ENCODE data around the gene FLOT1. TPM values are rescaled to one million over a fixed set of nuclear protein-coding genes. Genes with fewer than 3 reads are reported as not detected.

Gene FLOT1
- total RNA-seq, 1 donor from 2014 or later: 80.3 TPM

GRCh38 chr6:30681766-30682142 is 60.7 kb downstream of the FLOT1 start:
- H3K27ac Mint-ChIP-seq: no peak overlapping the region
- TF ChIP-seq EZH2 (IDR thresholded peaks at IDR 0.05): no peak
- peaks cover 70% of the 10 kb centered on the region for H3K79me2 ChIP-seq (ENCODE audit: low read depth)
- peaks cover 62% of the 10 kb centered on the region for H4K20me1 ChIP-seq (ENCODE audit: low read depth)
- H3K36me3 Mint-ChIP-seq: peaks cover 10% of the 10 kb centered on the region
- no peak for DNase-seq (ENCODE audit: low spot score)
- H3K9me3 Mint-ChIP-seq: no peaks in the 10 kb centered on the region
- peaks cover 9% of the 10 kb centered on the region for H3K27me3 Mint-ChIP-seq (ENCODE audit: insufficient read depth, low read depth)
- no peaks in the 10 kb centered on the region for H3K27me3 ChIP-seq
- H3K4me3 Mint-ChIP-seq: peak overlapping the region; percentile 87
- peak overlapping the region; percentile 97 for H3K4me2 ChIP-seq
- H3K27ac ChIP-seq: no peak overlapping the region
- H3K9ac ChIP-seq: no peak overlapping the region
- H3K9me3 ChIP-seq (ENCODE audit: low read depth): no peaks in the 10 kb centered on the region
- H3K4me1 Mint-ChIP-seq: peaks cover 67% of the 10 kb centered on the region
- H3K4me3 ChIP-seq: no peak overlapping the region
- peaks cover 60% of the 10 kb centered on the region for H3K4me1 ChIP-seq
- H3F3A ChIP-seq (ENCODE audit: low read depth): peaks cover 16% of the 10 kb centered on the region
- no peaks in the 10 kb centered on the region for H3K36me3 ChIP-seq
- H2AFZ ChIP-seq (replicated peaks): no peak overlapping the region

DNA sequence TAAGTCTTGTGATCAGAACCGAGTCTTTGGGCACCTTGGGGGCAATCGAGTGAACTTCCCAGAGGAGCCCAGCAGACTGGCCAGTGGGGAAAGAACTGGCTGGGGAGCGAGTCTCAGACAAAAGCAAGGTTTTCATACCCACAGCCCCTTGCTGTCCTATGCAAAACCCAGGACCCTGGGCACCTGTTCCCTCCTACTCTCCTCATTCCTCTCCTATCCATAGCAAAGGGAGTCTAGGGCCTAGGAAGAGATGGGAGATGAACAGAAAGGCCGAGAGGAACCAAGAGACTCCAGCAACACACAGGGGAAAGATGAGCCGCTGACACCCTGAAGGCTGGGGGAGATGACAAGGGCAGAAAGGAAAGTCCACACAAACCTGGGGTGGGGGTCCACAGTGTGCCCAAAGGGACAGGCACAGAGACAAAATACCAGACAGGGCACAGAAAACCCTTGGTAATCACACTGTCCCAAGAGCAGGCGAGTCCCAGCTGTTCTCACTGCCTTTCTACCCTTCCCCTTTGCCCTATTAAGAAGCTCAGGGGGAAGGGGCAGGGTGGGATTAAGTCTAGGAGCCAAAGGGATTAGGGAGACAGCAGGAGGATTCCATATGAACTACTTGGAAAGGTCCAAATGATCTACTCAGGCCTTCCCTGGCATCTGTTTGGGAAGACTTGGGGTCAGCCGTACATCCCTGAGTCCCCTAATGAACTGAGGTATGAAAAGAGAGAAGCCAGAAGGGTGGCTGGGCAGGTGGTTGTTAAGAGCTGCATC is 62.5 kb downstream of the FLOT1 start:
- Histone ChIP-seq H3K4me1 (peaks cover 46% of the 10 kb centered on the region), H3K79me2 (ENCODE audit: low read depth) (peaks cover 52% of the 10 kb centered on the region), H3F3A (ENCODE audit: low read depth) (peaks cover 15% of the 10 kb centered on the region), H3K4me2 (peak overlapping the region; percentile 75), H3K9me3 (ENCODE audit: low read depth) (no peaks in the 10 kb centered on the region), H3K4me3 (peak overlapping the region; percentile 21), H3K27ac (peak overlapping the region; percentile 5), H4K20me1 (ENCODE audit: low read depth) (peaks cover 62% of the 10 kb centered on the region), H3K9ac (no peak overlapping the region), H3K27me3 (no peaks in the 10 kb centered on the region), H3K36me3 (no peaks in the 10 kb centered on the region), H2AFZ (replicated peaks) (no peak overlapping the region)
- DNase-seq (ENCODE audit: low spot score): peak; percentile 75
- Mint-ChIP-seq H3K4me3 (peak overlapping the region; percentile 70), H3K27ac (peak overlapping the region; percentile 26), H3K27me3 (ENCODE audit: insufficient read depth, low read depth) (peaks cover 14% of the 10 kb centered on the region), H3K9me3 (no peaks in the 10 kb centered on the region), H3K36me3 (peaks cover 17% of the 10 kb centered on the region), H3K4me1 (peaks cover 54% of the 10 kb centered on the region)
- TF ChIP-seq EZH2phosphoT487 (IDR thresholded peaks at IDR 0.05): no peak
- no peak for TF ChIP-seq CTCF (IDR thresholded peaks at IDR 0.05)

- Histone ChIP-seq H3K9me3 (ENCODE audit: low read depth) (no peaks in the 10 kb centered on the region), H2AFZ (replicated peaks) (no peak overlapping the region), H3K4me2 (peak overlapping the region; percentile 75), H4K20me1 (ENCODE audit: low read depth) (peaks cover 56% of the 10 kb centered on the region), H3K4me3 (peak overlapping the region; percentile 21), H3K9ac (no peak overlapping the region), H3K27ac (no peak overlapping the region), H3K36me3 (no peaks in the 10 kb centered on the region), H3K27me3 (no peaks in the 10 kb centered on the region), H3K4me1 (peaks cover 40% of the 10 kb centered on the region), H3K79me2 (ENCODE audit: low read depth) (peaks cover 44% of the 10 kb centered on the region), H3F3A (ENCODE audit: low read depth) (peaks cover 15% of the 10 kb centered on the region)
- Mint-ChIP-seq H3K27me3 (ENCODE audit: insufficient read depth, low read depth) (peaks cover 12% of the 10 kb centered on the region), H3K9me3 (no peaks in the 10 kb centered on the region), H3K4me1 (peaks cover 48% of the 10 kb centered on the region), H3K36me3 (peaks cover 17% of the 10 kb centered on the region), H3K27ac (no peak overlapping the region), H3K4me3 (peak overlapping the region; percentile 66)
- peak; percentile 87 for DNase-seq (ENCODE audit: low spot score)
- TF ChIP-seq EZH2phosphoT487 (IDR thresholded peaks at IDR 0.05): no peak
- peak; percentile 97 for TF ChIP-seq CTCF (IDR thresholded peaks at IDR 0.05)
Observed at GRCh38 chr6:30678964-30679726, 63.3 kb downstream of the FLOT1 start.

Small RNA genes lying within 50 kb of the gene (small RNA-seq; reads per million reads assigned to genes)
- gene RF00019 (not detected), gene RN7SL353P (not detected)

Other genes starting within 250 kb of the FLOT1 start
- gene GNL1, start 186.2 kb downstream of the FLOT1 start, total RNA-seq (ENCODE audit: low replicate concordance): 23.7 and 34.7 TPM in 2 replicates
- 13.7 and 18.6 TPM in 2 replicates for gene PRR3, start 185.4 kb downstream of the FLOT1 start, total RNA-seq (ENCODE audit: low replicate concordance)
- gene ABCF1, start 171.2 kb downstream of the FLOT1 start, total RNA-seq (ENCODE audit: low replicate concordance): 43.9 and 56.0 TPM in 2 replicates
- gene PPP1R10, start 125.4 kb downstream of the FLOT1 start, total RNA-seq (ENCODE audit: low replicate concordance): 38.6 and 46.4 TPM in 2 replicates
- 18.5 and 32.1 TPM in 2 replicates for gene MRPS18B, start 124.8 kb downstream of the FLOT1 start, total RNA-seq (ENCODE audit: low replicate concordance)
- gene ATAT1, start 115.8 kb downstream of the FLOT1 start, total RNA-seq (ENCODE audit: low replicate concordance): 17.9 and 18.7 TPM in 2 replicates
- gene C6orf136, start 95.6 kb downstream of the FLOT1 start, total RNA-seq (ENCODE audit: low replicate concordance): 3.7 and 9.4 TPM in 2 replicates
- gene DHX16, start 69.7 kb downstream of the FLOT1 start, total RNA-seq (ENCODE audit: low replicate concordance): 17.6 and 29.2 TPM in 2 replicates
- gene PPP1R18, start 56.0 kb downstream of the FLOT1 start, total RNA-seq (ENCODE audit: low replicate concordance): 10.2 and 25.4 TPM in 2 replicates
- 12.4 and 38.3 TPM in 2 replicates for gene NRM, start 51.7 kb downstream of the FLOT1 start, total RNA-seq (ENCODE audit: low replicate concordance)
- 22.6 and 29.5 TPM in 2 replicates for gene MDC1, start 25.4 kb downstream of the FLOT1 start, total RNA-seq (ENCODE audit: low replicate concordance)
- 1,479 and 2,270 TPM in 2 replicates for gene TUBB, start 22.3 kb downstream of the FLOT1 start, total RNA-seq (ENCODE audit: low replicate concordance)
- 2.0 and 7.1 TPM in 2 replicates for gene IER3, start 1.9 kb upstream of the FLOT1 start, total RNA-seq (ENCODE audit: low replicate concordance)
- gene DDR1, start 141.8 kb upstream of the FLOT1 start, total RNA-seq (ENCODE audit: low replicate concordance): 85.3 and 234 TPM in 2 replicates
- gene GTF2H4, start 165.5 kb upstream of the FLOT1 start, total RNA-seq (ENCODE audit: low replicate concordance): 29.2 and 50.0 TPM in 2 replicates
- 21.5 and 64.6 TPM in 2 replicates for gene VARS2, start 171.6 kb upstream of the FLOT1 start, total RNA-seq (ENCODE audit: low replicate concordance)
- gene SFTA2, start 189.5 kb upstream of the FLOT1 start, total RNA-seq (ENCODE audit: low replicate concordance): not detected in 2 replicates
- gene MUCL3, start 198.3 kb upstream of the FLOT1 start, total RNA-seq (ENCODE audit: low replicate concordance): 0.03 TPM in 1 of 2 replicates, not detected in the other
- not detected in 2 replicates for gene MUC21, start 241.0 kb upstream of the FLOT1 start, total RNA-seq (ENCODE audit: low replicate concordance)